HK-2 (cell line): Measurements from ENCODE around the gene MZF1.
A peak's percentile ranks its signal among the peaks of the same experiment; 100 is the strongest.
"Not testable (repeated sequence)": the region's sequence is repeated elsewhere in the genome, so short reads cannot be mapped to it uniquely, and the experiment has no call there.

Experiments
- DNase-seq: peaks from one replicate; pipeline ENCODE4 v3.0.0-alpha.2; 2018; ENCODE audit not compliant: unreplicated experiment

The MZF1 gene

DNA sequence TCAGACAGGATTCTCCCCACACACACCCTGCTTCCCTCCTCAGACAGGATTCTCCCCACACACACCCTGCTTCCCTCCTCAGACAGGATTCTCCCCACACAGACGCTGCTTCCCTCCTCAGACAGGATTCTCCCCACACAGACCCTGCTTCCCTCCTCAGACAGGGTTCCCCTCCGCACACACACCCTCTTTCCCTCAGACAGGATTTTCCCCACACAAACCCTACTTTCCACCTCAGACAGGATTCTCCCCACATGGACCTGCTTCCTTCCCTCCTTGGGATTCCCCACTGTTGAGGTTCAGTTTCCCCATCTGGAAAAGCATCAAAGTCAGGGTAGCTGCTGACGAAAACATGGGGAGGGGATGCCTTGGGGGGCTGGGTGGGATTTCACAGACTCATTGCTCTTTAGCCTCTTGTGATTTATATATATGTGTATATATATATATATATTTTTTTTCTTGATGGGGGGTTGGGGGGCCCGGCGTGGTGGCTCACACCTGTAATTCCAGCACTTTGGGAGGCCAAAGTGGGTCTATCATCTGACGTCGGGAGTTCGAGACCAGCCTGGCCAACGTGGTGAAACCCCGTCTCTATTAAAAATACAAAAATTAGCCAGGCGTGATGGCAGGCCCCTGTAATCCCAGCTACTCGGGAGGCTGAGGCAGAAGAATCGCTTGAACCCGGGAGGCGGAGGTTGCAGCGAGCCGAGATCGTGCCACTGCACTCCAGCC lies 30.3 kb downstream of the MZF1 start:
- DNase-seq: not testable (repeated sequence)

DNA sequence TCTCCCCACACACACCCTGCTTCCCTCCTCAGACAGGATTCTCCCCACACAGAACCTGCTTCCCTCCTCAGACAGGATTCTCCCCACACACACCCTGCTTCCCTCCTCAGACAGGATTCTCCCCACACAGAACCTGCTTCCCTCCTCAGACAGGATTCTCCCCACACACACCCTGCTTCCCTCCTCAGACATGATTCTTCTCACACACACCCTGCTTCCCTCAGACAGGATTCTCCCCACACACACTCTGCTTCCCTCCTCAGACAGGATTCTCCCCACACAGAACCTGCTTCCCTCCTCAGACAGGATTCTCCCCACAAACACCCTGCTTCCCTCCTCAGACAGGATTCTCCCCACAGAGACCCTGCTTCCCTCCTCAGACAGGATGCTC lies 34.0 kb downstream of the MZF1 start:
- not testable (repeated sequence) for DNase-seq

DNA sequence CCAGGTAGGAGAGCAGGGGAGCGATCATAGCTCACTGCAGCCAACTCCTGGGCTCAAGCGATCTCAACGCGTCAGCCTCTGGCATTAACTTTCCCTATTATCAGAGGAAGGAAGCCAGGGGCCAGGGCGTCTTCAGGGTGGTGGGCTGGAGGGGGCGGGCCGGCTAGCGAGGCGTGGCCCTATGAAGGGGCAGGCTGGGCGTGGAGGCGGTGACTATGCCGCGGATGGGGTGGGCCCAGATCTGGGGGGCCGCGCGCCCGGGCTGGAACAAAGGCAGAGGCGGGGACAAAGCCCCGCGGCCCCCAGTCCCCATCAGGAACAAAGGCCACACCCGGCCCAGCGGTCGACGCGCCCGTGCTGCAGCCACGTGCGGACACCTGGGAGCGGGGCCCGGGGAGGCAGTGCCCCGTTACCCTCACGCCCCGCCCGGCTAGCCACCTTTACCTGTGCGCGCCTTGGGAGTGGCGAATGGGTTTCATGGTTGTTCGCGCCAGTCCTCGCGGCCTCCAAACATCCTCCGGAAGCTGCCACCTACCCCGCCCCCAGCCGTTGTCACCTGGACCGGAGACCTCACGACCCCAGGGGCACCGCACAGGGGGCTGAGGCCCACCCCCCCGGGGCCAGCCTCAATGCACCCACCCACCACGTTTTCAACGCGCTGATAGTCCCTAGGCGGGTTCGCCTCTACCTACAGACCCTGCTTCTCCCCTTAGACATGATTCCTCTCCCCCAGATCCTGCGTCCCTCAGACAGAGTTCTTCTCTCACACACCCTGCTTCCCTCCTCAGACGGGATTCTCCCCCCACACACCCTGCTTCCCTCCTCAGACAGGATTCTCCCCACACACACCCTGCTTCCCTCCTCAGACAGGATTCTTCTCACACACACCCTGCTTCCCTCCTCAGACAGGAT lies 34.6 kb downstream of the MZF1 start:
- DNase-seq: no peak

DNA sequence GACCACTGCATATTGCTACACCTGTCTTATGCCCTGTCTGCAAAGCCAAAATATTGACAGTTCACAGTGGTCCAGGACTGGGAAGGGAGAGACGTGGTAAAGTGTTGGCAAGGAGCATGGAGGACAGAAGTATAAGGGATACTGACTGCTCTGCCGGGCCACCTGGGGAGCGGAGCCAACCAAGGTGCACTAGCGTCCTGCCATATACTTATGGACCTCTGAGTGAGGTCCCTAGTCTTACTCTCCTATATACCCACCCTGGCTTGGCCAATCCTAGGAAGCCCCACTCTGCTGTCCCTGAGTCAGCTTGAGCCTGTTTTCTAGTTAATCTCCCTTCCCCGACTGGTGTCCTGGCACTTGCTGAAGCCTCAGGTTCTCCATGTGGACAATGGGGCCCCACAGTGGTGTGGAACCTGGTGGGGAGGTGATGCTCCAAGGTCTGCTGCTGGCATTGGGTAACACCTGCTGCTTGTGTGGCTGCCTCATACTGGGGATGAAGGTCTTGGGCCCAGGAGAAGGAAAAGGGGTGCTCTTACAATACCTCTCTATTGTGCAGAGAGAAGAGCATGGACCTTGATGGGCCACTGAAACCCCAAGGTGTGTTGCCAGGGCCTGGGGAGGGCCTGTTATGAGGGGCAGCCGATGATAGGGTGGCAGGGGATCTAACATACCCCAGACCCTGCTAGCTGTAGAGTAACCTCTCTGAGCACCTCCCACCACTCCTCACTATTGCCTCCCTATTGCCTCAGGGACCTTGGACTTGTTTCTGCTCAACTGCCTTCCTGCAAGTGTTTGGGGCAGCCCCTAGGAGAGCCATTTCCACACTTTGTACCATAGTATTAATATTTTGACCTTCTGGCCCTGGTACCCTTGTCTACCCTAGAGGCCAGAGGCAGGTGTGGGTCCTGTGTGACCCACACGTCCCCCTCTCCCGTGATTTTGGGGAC lies 36.0 kb downstream of the MZF1 start:
- no peak for DNase-seq

DNA sequence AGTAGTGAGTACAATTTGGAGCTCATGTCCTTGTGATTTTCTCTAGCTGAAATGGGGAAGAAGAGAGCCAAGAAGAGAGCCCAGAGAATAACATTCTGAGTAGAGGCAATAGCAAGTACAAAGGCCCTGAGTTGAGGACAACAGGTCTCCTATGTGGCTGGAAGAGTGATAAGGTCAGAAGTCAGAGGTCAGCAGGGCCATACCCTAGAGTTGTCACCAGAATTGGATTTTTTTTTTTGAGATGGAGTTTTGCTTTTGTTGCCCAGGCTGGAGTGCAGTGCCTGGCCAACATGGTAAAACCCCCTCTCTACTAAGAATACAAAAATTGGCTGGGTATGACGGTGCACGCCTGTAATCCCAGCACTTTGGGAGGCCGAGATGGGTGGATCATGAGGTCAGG lies 37.3 kb downstream of the MZF1 start:
- DNase-seq: no peak

DNA sequence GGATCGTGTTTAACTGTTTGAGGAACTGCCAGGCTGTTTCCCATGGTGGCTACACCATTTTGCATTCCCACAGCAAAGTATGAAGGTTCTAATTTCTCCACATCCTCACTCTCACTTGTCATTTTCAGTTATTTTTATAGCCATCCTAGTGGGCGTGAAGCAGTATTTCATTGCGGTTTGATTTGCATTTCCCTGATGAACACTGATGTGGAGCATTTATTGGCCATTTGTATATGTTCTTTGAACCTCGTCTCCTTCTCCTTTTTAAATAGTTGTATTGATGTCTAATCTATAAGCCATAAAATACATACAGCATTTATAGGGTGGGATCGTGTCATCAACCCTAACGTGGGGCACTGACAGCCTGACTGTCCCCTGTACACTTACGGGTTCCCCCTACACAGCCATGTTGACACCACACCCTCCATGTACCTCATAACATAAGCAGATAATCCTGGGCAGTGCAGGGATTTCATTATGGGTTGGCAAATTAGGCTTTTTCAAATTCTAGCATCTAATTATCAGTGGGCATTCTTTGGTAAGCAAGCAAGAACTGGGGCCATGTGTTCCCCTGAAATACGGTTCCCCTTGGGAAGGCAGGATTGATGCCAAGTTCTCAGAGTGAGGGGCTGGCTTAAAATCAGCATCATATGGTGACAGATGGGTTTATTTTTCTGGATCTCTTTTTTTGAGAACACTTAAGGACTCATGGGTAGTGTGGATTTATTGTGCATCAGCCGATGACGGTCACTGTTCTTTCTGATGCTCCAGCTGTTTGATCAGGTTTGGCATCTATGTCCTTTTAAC lies 41.9 kb downstream of the MZF1 start:
- no peak for DNase-seq

DNA sequence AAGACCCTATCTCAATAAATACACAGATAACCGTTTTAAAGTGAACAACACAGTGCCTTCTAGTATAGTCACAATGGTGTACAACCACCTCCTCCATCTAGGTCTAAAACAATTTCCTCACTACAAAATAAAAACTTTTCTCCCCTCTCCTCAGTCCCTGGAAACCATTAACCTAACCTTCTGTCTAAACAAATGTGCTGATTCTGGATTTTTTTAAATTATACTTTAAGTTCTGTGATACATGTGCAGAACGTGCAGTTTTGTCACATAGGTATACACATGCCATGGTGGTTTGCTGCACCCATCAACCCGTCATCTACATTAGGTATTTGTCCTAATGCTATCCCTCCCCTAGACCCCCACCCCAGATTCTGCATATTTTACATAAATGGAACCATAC lies 43.7 kb downstream of the MZF1 start:
- no peak for DNase-seq

- no peak for DNase-seq
Measured at GRCh38 chr19:58522709-58523108, 50.4 kb downstream of the MZF1 start.

GRCh38 chr19:58521651-58522050 lies 51.5 kb downstream of the MZF1 start:
- DNase-seq: no peak

- DNase-seq: no peak
Measured at GRCh38 chr19:58520257-58520599, 52.9 kb downstream of the MZF1 start.

DNA sequence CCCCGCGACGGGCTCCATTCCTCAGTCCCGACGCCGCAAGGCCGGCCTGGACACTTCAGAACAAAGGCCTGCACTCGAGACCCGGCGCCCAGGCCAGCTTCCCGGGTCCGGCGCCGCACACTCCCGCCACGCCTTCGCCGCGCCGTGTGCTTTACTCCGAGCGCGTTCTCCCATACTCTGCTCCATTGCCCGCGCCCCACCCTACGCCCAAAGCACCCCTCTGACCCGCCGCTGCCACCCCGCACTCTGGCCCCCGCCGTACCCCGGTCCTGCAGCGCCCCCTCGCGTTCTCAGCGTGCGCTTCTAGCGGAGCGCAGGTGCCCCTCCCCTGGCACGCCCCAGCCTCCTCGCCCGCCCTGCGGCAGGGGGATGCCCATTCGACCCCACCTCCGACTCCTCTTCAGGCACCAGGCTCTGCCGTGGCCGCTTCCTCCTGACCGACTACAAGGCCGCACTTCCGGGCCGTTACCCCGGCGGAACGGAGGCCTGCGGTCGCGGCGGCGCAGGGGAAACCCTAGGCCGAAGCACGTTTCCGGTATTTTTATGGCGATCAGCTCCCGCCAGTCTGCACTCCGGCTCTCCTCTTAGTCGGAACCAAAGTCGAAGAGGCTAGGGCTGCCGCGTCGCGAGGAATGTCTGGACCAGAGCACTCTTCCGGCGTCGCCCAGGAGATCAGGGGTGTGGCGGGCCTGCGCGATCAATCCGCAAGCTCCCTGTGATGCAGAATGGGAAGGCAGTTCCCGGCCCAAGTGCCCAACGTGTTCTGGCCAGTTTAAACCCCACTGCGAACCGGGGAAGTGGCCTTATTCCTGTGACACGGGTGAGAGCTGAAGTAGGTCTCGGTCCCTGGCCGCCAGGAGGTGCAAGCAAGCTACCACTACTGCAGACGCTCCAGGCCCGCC lies 53.5 kb downstream of the MZF1 start, which contains the start of gene ZBTB45:
Gene ZBTB45, minus strand, starts transcription at position 456 of the 902 bp plus-strand sequence. CDS start 2,137 bp downstream, outside the sequence.
- DNase-seq: peak; percentile 98

DNA sequence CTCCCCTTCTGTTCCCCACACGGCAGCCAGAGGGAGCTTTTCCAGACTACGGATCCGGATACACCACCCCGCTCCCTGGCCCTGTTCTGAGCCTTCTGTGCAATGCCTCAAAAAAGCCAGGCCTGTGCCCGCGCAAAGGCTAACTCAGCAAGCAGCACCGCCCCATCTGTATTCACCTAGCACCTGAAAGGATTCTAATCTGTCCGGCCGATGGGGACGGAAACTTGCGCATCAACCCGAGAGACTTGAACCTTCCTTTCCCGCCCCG lies 54.1 kb downstream of the MZF1 start:
- peak; percentile 84 for DNase-seq

- no peak for DNase-seq
Measured at GRCh38 chr19:58518256-58519086, 54.7 kb downstream of the MZF1 start.

- no peak for DNase-seq
Measured at GRCh38 chr19:58516964-58517833, 55.9 kb downstream of the MZF1 start.

- DNase-seq: no peak
Measured at GRCh38 chr19:58516246-58516836, 56.8 kb downstream of the MZF1 start.

- no peak for DNase-seq
Measured at GRCh38 chr19:58515259-58515658, 57.9 kb downstream of the MZF1 start.

- no peak for DNase-seq
Measured at GRCh38 chr19:58514564-58515022, 58.5 kb downstream of the MZF1 start.
